GM12878 (cell line): ENCODE data around the gene IBTK. TPM values are rescaled to one million over a fixed set of nuclear protein-coding genes. Genes with fewer than 3 reads are reported as not detected.

Experiments used
- BHLHE40 ChIP-seq, 2 experiments: fragments of 450-650 bp in 1 of 2; IDR thresholded peaks; 2 replicates each; pipeline ENCODE4 v1.6.1; 2011 to 2017; ENCODE audit warnings: low read depth in 2 of 2, borderline replicate concordance in 1 of 2, improper control_type of control experiment in 1 of 2, low read length in 1 of 2, mild to moderate bottlenecking in 1 of 2
- CEBPZ ChIP-seq: fragments of 150-350 bp; IDR thresholded peaks from 2 replicates; pipeline ENCODE4 v1.6.1; 2016; ENCODE audit warnings: low read depth, low read length
- CHD4 ChIP-seq: fragments of 200-600 bp; sonication (generic); IDR thresholded peaks from 2 replicates; pipeline ENCODE4 v1.6.1; 2016; ENCODE audit warnings: mild to moderate bottlenecking
- FOS ChIP-seq: IDR thresholded peaks from 3 replicates; pipeline ENCODE4 v1.6.1; 2011; ENCODE audit warnings: borderline replicate concordance; ENCODE audit not compliant: insufficient read length; ENCODE audit errors: extremely low read depth
- GABPA ChIP-seq: IDR thresholded peaks from 2 replicates; pipeline ENCODE4 v1.6.1; 2014; ENCODE audit warnings: antibody characterized with exemption, low read depth, mild to moderate bottlenecking, inconsistent platforms
- HCFC1 ChIP-seq: fragments of 150-350 bp; IDR thresholded peaks from 2 replicates; pipeline ENCODE4 v1.6.1; 2014; ENCODE audit warnings: low read length
- HDGF ChIP-seq: fragments of 450-650 bp; IDR thresholded peaks from 2 replicates; pipeline ENCODE4 v1.6.1; 2016; ENCODE audit warnings: antibody characterized with exemption
- IRF4 ChIP-seq: IDR thresholded peaks from 2 replicates; pipeline ENCODE4 v1.6.1; 2011; ENCODE audit warnings: low read depth, low read length
- MEF2A ChIP-seq: IDR thresholded peaks from 2 replicates; pipeline ENCODE4 v1.6.1; 2011; ENCODE audit warnings: low read depth, mild to moderate bottlenecking, low read length, moderate library complexity; ENCODE audit not compliant: insufficient read depth
- NKRF ChIP-seq: fragments of 450-650 bp; conservative IDR thresholded peaks from 2 replicates; pipeline ENCODE4 v1.6.1; 2017; ENCODE audit warnings: mild to moderate bottlenecking, moderate library complexity
- NR2C2 ChIP-seq: IDR thresholded peaks from 2 replicates; pipeline ENCODE4 v1.6.1; 2011; ENCODE audit warnings: borderline replicate concordance, low read depth; ENCODE audit not compliant: control insufficient read depth, insufficient read length
- PKNOX1 ChIP-seq: fragments of 450-650 bp; IDR thresholded peaks from 2 replicates; pipeline ENCODE4 v1.6.1; 2016; ENCODE audit warnings: mild to moderate bottlenecking
- POU2F2 ChIP-seq: IDR thresholded peaks from 3 replicates; pipeline ENCODE4 v1.6.1; 2011; ENCODE audit warnings: low read depth, mild to moderate bottlenecking, low read length, borderline replicate concordance
- SIN3A ChIP-seq: IDR thresholded peaks from 2 replicates; pipeline ENCODE4 v1.6.1; 2012; ENCODE audit warnings: low read depth, low read length, improper control_type of control experiment
- SPI1 ChIP-seq: IDR thresholded peaks from 2 replicates; pipeline ENCODE4 v1.6.1; 2011; ENCODE audit warnings: low read depth, mild to moderate bottlenecking, low read length, moderate library complexity, borderline replicate concordance; ENCODE audit not compliant: insufficient read depth
- ZNF24 ChIP-seq: fragments of 450-650 bp; IDR thresholded peaks from 2 replicates; pipeline ENCODE4 v1.6.1; 2017; ENCODE audit warnings: antibody characterized with exemption, mild to moderate bottlenecking
- polyA plus RNA-seq, 11 experiments: library from polyadenylated mRNA; depleted of rRNA in 4 of 11; unstranded in 6 of 11; stranded (reverse) in 5 of 11; fragments of >200 nt; fragmentation: Nextera tagmentation in 4 of 11; fragmentation: Illumina TruSeq in 1 of 11; extraction: Ambion mirVana in 4 of 11; extraction: Trizol in 1 of 11; gene quantifications; 1 replicate in 1 of 11; 2 replicates in 10 of 11; pipeline versions ENCODE4 v1.2.1 to v1.2.3, GENCODE V29; 2011 to 2016; ENCODE audit warnings: inconsistent platforms in 2 of 11, missing spikeins in 2 of 11, low read depth in 1 of 11
- total RNA-seq, 4 experiments: library from RNA; depleted of rRNA in 3 of 4; stranded (reverse); fragments of >200 nt in 3 of 4; fragmentation: Illumina TruSeq in 1 of 4; extraction: Trizol in 1 of 4; gene quantifications; 2 replicates each; pipeline versions ENCODE4 v1.2.1 to v1.2.3, GENCODE V29; 2013 to 2021
- TF ChIP-seq, protein P1 (sequence below): fragments of 450-650 bp; IDR thresholded peaks from 2 replicates; pipeline ENCODE4 v1.6.1; 2016; ENCODE audit warnings: mild to moderate bottlenecking

Gene IBTK
- total and polyA plus RNA-seq, 10 of the 15 experiments (the other 5 are each of a cell fraction or from before 2014, with no cell fraction given) = 12.0 to 32.1 (median 20.9) TPM

- TF ChIP-seq POU2F2 = no peak
- no peak; the same call in 1 of the 2 replicates for TF ChIP-seq HCFC1
- TF ChIP-seq IRF4 = no peak
- TF ChIP-seq BHLHE40 (IDR thresholded peaks at IDR 0.05; ENCODE audit: borderline replicate concordance in 1 of 2, low read depth in 2 of 2, low read length in 1 of 2) = peak in 1 of 2 experiments; percentile 65; a peak in 2 of 4 replicates
- TF ChIP-seq NKRF = peak; percentile 34; the same call in 1 of the 2 replicates
- peak; percentile 77; the same call in 1 of the 2 replicates for TF ChIP-seq SPI1
- no peak for TF ChIP-seq ZNF24
- no peak for TF ChIP-seq SIN3A
- TF ChIP-seq CEBPZ = no peak
- TF ChIP-seq MEF2A = no peak
- no peak for TF ChIP-seq FOS
- TF ChIP-seq NR2C2 = no peak
- TF ChIP-seq, protein P1, sequence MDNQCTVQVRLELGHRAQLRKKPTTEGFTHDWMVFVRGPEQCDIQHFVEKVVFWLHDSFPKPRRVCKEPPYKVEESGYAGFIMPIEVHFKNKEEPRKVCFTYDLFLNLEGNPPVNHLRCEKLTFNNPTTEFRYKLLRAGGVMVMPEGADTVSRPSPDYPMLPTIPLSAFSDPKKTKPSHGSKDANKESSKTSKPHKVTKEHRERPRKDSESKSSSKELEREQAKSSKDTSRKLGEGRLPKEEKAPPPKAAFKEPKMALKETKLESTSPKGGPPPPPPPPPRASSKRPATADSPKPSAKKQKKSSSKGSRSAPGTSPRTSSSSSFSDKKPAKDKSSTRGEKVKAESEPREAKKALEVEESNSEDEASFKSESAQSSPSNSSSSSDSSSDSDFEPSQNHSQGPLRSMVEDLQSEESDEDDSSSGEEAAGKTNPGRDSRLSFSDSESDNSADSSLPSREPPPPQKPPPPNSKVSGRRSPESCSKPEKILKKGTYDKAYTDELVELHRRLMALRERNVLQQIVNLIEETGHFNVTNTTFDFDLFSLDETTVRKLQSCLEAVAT = no peak
- TF ChIP-seq HDGF = no peak
- no peak for TF ChIP-seq GABPA
- TF ChIP-seq CHD4 = no peak
- TF ChIP-seq PKNOX1 = 0 out of 2 replicates have a peak, but pooled peaks have one; percentile 11
Observed at GRCh38 chr6:82246802-82247504, 591 bp downstream of the IBTK start (continued).
